T-helper 2 cell treated with Interferon-gamma antibody and Interleukin-4, amounts not matched to agents 5 μg/mL and 100 μg/mL, for 36 hours (primary cell): ENCODE data around the gene EIF4EBP3.
"Not testable (repeated sequence)": the region's sequence is repeated elsewhere in the genome, so short reads cannot be mapped to it uniquely, and the experiment has no call there.

Experiments used
- DNase-seq: peaks from one replicate; pipeline ENCODE4 v3.0.0; 2021; ENCODE audit warnings: low spot score
- H3K27ac Mint-ChIP-seq: one replicate; pipeline ENCODE4 v1.8.0; 2021; ENCODE audit warnings: mild to moderate bottlenecking, mixed read lengths
- H3K27me3 Mint-ChIP-seq: one replicate; pipeline ENCODE4 v1.8.0; 2021; ENCODE audit warnings: low read depth, mixed read lengths
- H3K36me3 Mint-ChIP-seq: one replicate; pipeline ENCODE4 v1.8.0; 2021; ENCODE audit warnings: low read depth, mixed read lengths
- H3K4me1 Mint-ChIP-seq: one replicate; pipeline ENCODE4 v1.8.0; 2021; ENCODE audit warnings: low read depth, mixed read lengths
- H3K4me3 Mint-ChIP-seq: one replicate; pipeline ENCODE4 v1.8.0; 2022; ENCODE audit warnings: mild to moderate bottlenecking, moderate library complexity, mixed read lengths
- H3K9me3 Mint-ChIP-seq: one replicate; pipeline ENCODE4 v1.8.0; 2021; ENCODE audit warnings: mixed read lengths

EIF4EBP3 gene

GRCh38 chr5:140574165-140574564 is 26.7 kb downstream of the EIF4EBP3 start:
- Mint-ChIP-seq H3K4me3 (no peak overlapping the region), H3K9me3 (no peaks in the 10 kb centered on the region), H3K36me3 (peaks cover 8% of the 10 kb centered on the region), H3K4me1 (peaks cover 17% of the 10 kb centered on the region), H3K27ac (no peak overlapping the region), H3K27me3 (no peaks in the 10 kb centered on the region)
- DNase-seq: no peak

- H3K36me3 Mint-ChIP-seq: peaks cover 7% of the 10 kb centered on the region
- H3K27me3 Mint-ChIP-seq: no peaks in the 10 kb centered on the region
- H3K4me3 Mint-ChIP-seq: no peak overlapping the region
- DNase-seq: no peak
- no peak overlapping the region for H3K27ac Mint-ChIP-seq
- no peaks in the 10 kb centered on the region for H3K9me3 Mint-ChIP-seq
- peaks cover 6% of the 10 kb centered on the region for H3K4me1 Mint-ChIP-seq
Observed at GRCh38 chr5:140575309-140575708, 27.8 kb downstream of the EIF4EBP3 start.

GRCh38 chr5:140576776-140577201 is 29.3 kb downstream of the EIF4EBP3 start:
- Mint-ChIP-seq H3K4me3 (no peak overlapping the region), H3K4me1 (peaks cover 4% of the 10 kb centered on the region), H3K27me3 (peaks cover 9% of the 10 kb centered on the region), H3K27ac (no peak overlapping the region), H3K36me3 (no peaks in the 10 kb centered on the region), H3K9me3 (no peaks in the 10 kb centered on the region)
- no peak for DNase-seq

GRCh38 chr5:140579188-140579747 is 31.8 kb downstream of the EIF4EBP3 start:
- H3K27ac Mint-ChIP-seq, H3K9me3 Mint-ChIP-seq, H3K36me3 Mint-ChIP-seq, H3K4me3 Mint-ChIP-seq, H3K4me1 Mint-ChIP-seq, DNase-seq: not testable (repeated sequence)
- H3K27me3 Mint-ChIP-seq: peaks cover 18% of the 10 kb centered on the region

- DNase-seq: no peak
- Mint-ChIP-seq H3K27ac (no peak overlapping the region), H3K9me3 (no peaks in the 10 kb centered on the region), H3K36me3 (no peaks in the 10 kb centered on the region), H3K27me3 (peaks cover 13% of the 10 kb centered on the region), H3K4me1 (no peaks in the 10 kb centered on the region), H3K4me3 (no peak overlapping the region)
Observed at GRCh38 chr5:140587495-140587894, 40.0 kb downstream of the EIF4EBP3 start.

- no peaks in the 10 kb centered on the region for H3K9me3 Mint-ChIP-seq
- no peaks in the 10 kb centered on the region for H3K4me1 Mint-ChIP-seq
- DNase-seq: no peak
- no peaks in the 10 kb centered on the region for H3K36me3 Mint-ChIP-seq
- H3K27me3 Mint-ChIP-seq: peaks cover 10% of the 10 kb centered on the region
- H3K4me3 Mint-ChIP-seq: no peak overlapping the region
- no peak overlapping the region for H3K27ac Mint-ChIP-seq
Observed at GRCh38 chr5:140588311-140589070, 41.0 kb downstream of the EIF4EBP3 start.

GRCh38 chr5:140590861-140591260 is 43.4 kb downstream of the EIF4EBP3 start:
- Mint-ChIP-seq H3K36me3 (no peaks in the 10 kb centered on the region), H3K4me1 (no peaks in the 10 kb centered on the region)
- no peak for DNase-seq

GRCh38 chr5:140591747-140592372 is 44.4 kb downstream of the EIF4EBP3 start:
- H3K4me3 Mint-ChIP-seq: no peak overlapping the region
- no peaks in the 10 kb centered on the region for H3K9me3 Mint-ChIP-seq
- H3K4me1 Mint-ChIP-seq: no peaks in the 10 kb centered on the region
- no peaks in the 10 kb centered on the region for H3K36me3 Mint-ChIP-seq
- no peak for DNase-seq
- peaks cover 1% of the 10 kb centered on the region for H3K27me3 Mint-ChIP-seq
- H3K27ac Mint-ChIP-seq: no peak overlapping the region

More at GRCh38 chr5:140590861-140591260, 43.4 kb downstream of the EIF4EBP3 start:
- no peaks in the 10 kb centered on the region for H3K9me3 Mint-ChIP-seq
- no peak overlapping the region for H3K4me3 Mint-ChIP-seq
- H3K27ac Mint-ChIP-seq: no peak overlapping the region
- peaks cover 7% of the 10 kb centered on the region for H3K27me3 Mint-ChIP-seq

- DNase-seq, H3K36me3 Mint-ChIP-seq, H3K4me1 Mint-ChIP-seq, H3K27ac Mint-ChIP-seq, H3K27me3 Mint-ChIP-seq, H3K9me3 Mint-ChIP-seq, H3K4me3 Mint-ChIP-seq: not testable (repeated sequence)
Observed at GRCh38 chr5:140593070-140593469, 45.6 kb downstream of the EIF4EBP3 start.

- no peaks in the 10 kb centered on the region for H3K4me1 Mint-ChIP-seq
Observed at GRCh38 chr5:140594169-140594568, 46.7 kb downstream of the EIF4EBP3 start.

GRCh38 chr5:140595538-140596300 is 48.3 kb downstream of the EIF4EBP3 start:
- DNase-seq: no peak
- no peaks in the 10 kb centered on the region for H3K9me3 Mint-ChIP-seq
- H3K4me1 Mint-ChIP-seq: no peaks in the 10 kb centered on the region
- H3K36me3 Mint-ChIP-seq: no peaks in the 10 kb centered on the region
- H3K27me3 Mint-ChIP-seq: peaks cover 5% of the 10 kb centered on the region
- no peak overlapping the region for H3K4me3 Mint-ChIP-seq
- H3K27ac Mint-ChIP-seq: no peak overlapping the region

More at GRCh38 chr5:140594169-140594568, 46.7 kb downstream of the EIF4EBP3 start:
- Mint-ChIP-seq H3K27ac (no peak overlapping the region), H3K9me3 (no peaks in the 10 kb centered on the region), H3K4me3 (no peak overlapping the region), H3K27me3 (peaks cover 4% of the 10 kb centered on the region), H3K36me3 (no peaks in the 10 kb centered on the region)
- DNase-seq: no peak

- Mint-ChIP-seq H3K9me3 (no peaks in the 10 kb centered on the region), H3K4me1 (no peaks in the 10 kb centered on the region), H3K36me3 (no peaks in the 10 kb centered on the region), H3K27ac (no peak overlapping the region), H3K27me3 (peaks cover 5% of the 10 kb centered on the region), H3K4me3 (no peak overlapping the region)
- DNase-seq: no peak
Observed at GRCh38 chr5:140596321-140596741, 48.9 kb downstream of the EIF4EBP3 start.

GRCh38 chr5:140598836-140599235 is 51.4 kb downstream of the EIF4EBP3 start:
- no peaks in the 10 kb centered on the region for H3K4me1 Mint-ChIP-seq
- H3K4me3 Mint-ChIP-seq: no peak overlapping the region
- no peak overlapping the region for H3K27ac Mint-ChIP-seq
- no peak for DNase-seq
- H3K27me3 Mint-ChIP-seq: peaks cover 5% of the 10 kb centered on the region
- H3K9me3 Mint-ChIP-seq: no peaks in the 10 kb centered on the region
- no peaks in the 10 kb centered on the region for H3K36me3 Mint-ChIP-seq
